T-helper 2 cell treated with Interferon-gamma antibody and Interleukin-4, amounts not matched to agents 100 ng/mL and 5 ng/mL, for 36 hours (primary cell): ENCODE data around the gene TMEM151B. TPM values are rescaled to one million over a fixed set of nuclear protein-coding genes. Genes with fewer than 3 reads are reported as not detected.

Experiments used
- intact Hi-C: fragments of 100-400 bp; cut with micrococcal nuclease; formaldehyde crosslinking; loops from one replicate; pipeline ENCODE4 v1.15.1; 2023
- total RNA-seq: library from RNA; stranded (reverse); gene quantifications from 2 replicates; pipeline ENCODE4 v1.2.3, GENCODE V29; 2022

Gene TMEM151B
- total RNA-seq, 1 donor from 2014 or later = not detected

DNA sequence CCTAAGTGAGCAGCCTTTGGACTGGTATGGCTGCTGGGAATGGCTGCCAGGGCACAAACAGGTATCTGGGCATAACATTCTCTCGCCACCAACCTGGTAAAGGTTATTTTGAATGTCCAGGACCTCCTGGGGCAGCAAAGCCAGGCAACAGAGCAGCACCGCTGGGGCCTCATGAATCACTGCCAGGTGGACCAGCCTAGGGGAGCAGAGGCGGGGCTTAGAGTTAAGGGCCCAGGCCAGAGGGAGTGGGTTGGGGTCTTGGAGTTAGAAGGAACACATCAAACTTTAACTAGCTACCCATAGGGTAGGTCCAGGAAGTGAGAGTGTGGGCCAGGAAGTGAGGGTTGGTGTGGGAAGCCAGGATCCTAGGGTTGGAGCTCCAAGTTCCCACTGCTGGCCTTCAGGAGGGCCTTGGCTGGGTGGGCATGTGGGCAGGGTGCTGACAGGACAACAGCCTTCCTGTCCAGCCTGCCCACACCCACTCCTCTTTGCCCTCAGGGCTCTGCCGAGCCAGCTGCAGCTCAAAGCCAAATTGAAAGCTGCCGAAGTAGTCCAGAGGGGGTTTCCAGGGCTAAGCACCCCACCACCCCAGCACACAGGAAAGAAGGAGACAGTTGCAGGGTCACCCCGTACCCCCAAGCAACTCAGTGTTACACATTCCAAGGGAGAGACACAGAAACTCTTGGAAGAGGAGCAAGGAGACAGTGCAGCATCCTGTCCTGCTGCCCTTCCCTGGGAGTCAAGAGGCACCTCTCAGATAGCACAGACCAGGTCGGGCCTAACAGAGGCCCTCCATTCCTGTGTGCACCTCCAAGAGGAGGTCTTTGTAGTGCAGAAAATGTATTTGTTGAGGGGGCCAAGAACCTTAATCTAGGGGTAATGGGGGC is 7.5 kb upstream of the TMEM151B start:
- intact Hi-C loops = no loop called here

- intact Hi-C loops = loop anchor here (1.0 to 2.0 kb wide), 2 partner anchors 16 to 43 kb away; partner anchors contain the start of gene HSP90AB1
These were observed 6.7 kb upstream of the TMEM151B start for GRCh38 chr6:44263354-44264100.

- intact Hi-C loops = loop anchor here (1.0 to 5.0 kb wide), 5 partner anchors 7 to 1017 kb away; partner anchors contain the start of genes CDC5L, HSP90AB1 and SLC35B2
These were observed 5.9 kb upstream of the TMEM151B start for GRCh38 chr6:44264154-44265006.

DNA sequence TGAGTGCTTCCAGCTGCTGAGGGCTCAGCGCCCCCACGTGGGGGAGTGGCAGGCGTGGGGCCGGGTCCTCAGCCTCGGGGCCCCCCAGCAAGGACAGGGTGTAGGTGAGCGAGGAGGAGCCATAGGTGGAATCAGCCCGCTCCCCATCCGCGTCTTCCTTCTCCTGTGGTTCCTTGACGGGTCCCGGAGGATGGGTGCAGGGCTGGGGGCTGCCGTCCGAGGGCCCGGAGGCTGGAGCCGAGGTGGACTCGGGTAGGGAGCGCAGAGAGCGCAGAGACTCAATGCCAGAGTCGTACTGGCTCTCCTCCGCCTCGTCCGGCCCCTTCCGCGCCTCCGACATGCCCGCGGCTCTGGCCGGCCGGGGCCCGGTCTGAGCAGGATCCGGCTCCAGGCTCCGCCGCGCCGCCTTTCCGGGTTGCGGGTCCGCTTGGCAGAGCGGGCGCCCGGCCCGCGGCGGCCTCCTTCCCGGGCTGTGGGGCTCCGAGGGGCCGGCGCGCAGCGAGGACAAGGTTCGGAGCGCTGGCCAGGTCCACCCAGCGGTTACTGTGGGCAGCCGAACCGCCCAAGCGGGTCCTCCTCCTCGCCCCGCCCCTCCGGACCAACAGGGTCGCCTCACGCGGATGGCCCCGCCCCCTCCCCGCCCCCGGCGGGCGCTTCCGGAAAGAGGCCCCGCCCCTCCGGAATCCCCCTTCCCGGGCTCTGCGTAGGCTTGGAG is 5.1 kb upstream of the TMEM151B start, which contains the start of gene NFKBIE:
Gene NFKBIE, minus strand, starts transcription at position 545 of the 715 bp plus-strand sequence. Its CDS starts 205 bp downstream, at position 340.
- intact Hi-C loops = loop anchor here (1.0 to 5.0 kb wide), 4 partner anchors 8 to 1018 kb away; partner anchors contain the start of genes CDC5L and SLC35B2

GRCh38 chr6:44265722-44266233 is 4.5 kb upstream of the TMEM151B start:
- intact Hi-C loops = loop anchor here (1.0 to 5.0 kb wide), 4 partner anchors 8 to 1018 kb away; partner anchors contain the start of genes CDC5L and SLC35B2

DNA sequence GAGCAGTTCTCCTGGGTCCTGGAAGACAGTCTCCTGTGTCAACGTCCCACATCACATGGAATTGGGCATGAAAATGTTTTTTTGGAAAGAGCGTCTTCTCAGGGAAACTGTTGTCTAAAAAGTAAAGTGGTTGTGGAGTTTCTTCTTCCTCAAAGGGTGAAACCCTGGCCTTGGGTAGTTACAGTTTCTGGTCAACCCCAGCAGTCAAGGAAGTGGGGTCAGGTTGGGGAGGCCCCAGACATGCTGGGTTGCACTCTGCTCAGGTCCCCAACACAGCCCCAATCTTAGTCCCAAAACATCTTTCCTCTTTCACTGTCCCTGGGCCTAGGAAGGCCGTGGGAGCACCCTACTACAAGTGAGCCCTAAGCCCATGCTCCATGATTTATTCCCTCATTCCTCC is 3.9 kb upstream of the TMEM151B start:
- intact Hi-C loops = loop anchor here (5.0 kb wide), 2 partner anchors 121 to 1019 kb away; partner anchors contain the start of gene CDC5L

DNA sequence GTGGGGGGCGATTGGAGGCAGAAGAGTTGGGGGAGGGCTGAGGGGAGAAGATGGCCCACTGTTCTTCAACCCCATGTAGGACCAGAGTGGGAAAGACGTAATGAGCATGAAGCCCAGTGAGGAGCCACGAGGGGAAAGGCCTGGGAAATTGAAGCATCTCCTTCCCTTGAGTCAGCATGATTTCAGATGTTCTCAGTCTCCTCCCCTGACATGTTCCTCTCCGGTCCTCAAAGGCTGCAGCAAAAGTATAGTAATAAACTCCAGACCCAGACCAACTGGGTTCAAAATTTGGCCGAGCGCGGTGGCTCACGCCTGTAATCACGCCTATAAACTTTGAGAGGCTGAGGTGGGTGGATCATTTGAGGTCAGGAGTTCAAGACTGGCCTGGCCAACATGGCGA is 3.0 kb upstream of the TMEM151B start:
- intact Hi-C loops = loop anchor here (5.0 kb wide), 2 partner anchors 120 to 1020 kb away; partner anchors contain the start of gene CDC5L

DNA sequence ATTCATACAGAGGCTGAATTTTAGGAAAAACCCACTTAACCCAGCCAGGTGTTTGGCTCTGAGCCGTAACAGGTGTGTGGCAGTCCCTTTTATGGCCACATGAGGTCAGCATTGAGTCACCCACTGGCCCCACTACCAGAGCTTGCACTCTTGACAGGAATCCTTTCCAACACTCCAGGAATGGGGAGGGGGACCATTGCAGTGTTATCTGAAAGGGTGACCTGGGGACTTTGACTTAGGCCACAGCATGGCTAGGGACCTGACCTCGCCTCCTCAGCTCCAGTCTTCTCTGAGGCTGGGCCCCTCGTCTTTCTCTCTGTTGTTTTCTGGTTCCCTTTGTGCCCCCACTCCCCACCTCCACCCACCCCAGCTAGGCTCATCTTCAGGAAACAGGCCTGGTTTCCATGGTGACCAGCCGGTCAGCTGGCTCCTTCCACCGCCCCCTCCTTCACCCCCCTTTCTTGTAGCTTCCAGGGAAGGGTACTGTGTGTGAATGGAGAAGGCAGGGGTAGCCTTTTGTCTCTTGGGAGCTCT is 2.1 kb upstream of the TMEM151B start:
- intact Hi-C loops = loop anchor here (1.0 to 5.0 kb wide), 6 partner anchors 36 to 1021 kb away; partner anchors contain the start of genes AARS2 and CDC5L

- intact Hi-C loops = loop anchor here (2.0 to 5.0 kb wide), 3 partner anchors 43 to 1022 kb away; partner anchors contain the start of genes AARS2 and CDC5L
These were observed 901 bp upstream of the TMEM151B start for GRCh38 chr6:44269178-44269920.

GRCh38 chr6:44270526-44271405 is 516 bp downstream of the TMEM151B start:
- intact Hi-C loops = no loop called here

DNA sequence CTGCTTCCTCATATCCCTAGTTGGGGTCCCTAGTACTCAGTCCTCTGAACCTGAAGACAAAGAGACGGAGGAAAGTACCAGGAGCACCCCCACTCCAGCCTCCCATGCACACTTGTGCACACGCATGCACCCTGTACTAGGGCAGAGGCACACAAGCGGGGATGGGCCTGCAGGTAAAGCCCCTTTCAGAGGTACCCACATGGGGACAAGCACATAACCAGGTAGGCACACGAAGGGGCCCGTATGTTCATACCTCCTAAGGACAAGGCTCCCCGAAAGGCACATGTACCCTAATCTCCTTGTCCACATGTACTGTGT is 1.1 kb downstream of the TMEM151B start:
- intact Hi-C loops = no loop called here

DNA sequence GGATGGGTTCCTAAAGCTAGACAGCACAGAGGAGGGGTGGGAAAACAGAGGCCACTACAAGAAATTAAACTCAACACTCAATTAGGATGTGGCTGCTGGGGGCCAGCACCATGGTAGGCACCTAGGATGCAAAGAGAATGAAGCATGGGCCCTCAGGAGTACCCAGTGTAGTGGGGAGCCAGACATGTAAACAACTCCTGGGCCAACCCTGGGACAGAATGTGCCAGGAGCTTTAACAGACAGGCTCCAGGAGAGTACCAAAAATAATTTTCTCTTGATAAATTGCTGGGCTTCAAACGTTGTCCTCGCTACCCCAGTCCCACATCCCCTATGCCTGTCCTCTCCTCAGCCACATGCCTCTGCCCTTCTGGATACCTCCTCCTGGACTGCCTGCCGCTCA is 1.7 kb downstream of the TMEM151B start:
- intact Hi-C loops = no loop called here

GRCh38 chr6:44272529-44272928 is 2.3 kb downstream of the TMEM151B start:
- intact Hi-C loops = no loop called here

DNA sequence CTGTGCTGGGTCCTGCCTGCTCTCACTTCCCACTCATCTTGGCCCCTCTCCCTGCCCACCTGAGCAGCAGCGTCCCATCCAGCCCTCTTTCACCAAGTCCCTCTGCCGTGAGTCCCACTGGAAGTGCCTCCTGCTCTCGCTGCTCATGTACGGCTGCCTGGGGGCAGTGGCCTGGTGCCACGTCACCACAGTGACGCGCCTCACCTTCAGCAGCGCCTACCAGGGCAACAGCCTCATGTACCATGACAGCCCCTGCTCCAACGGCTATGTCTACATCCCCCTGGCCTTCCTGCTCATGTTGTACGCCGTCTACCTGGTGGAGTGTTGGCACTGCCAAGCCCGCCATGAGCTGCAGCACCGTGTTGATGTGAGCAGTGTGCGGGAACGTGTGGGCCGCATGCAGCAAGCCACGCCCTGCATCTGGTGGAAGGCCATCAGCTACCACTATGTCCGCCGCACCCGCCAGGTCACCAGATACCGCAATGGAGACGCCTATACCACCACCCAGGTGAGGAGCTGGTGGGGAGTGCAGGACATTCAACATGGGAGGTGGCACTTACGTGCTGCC is 2.8 kb downstream of the TMEM151B start:
- intact Hi-C loops = no loop called here

- intact Hi-C loops = no loop called here
These were observed 3.4 kb downstream of the TMEM151B start for GRCh38 chr6:44273617-44274016.

- intact Hi-C loops = no loop called here
These were observed 5.1 kb downstream of the TMEM151B start for GRCh38 chr6:44275271-44275748.
